Neural cell (in vitro differentiated cells): ENCODE results near the gene ATP11C.

Experiments
- CTCF ChIP-seq: fragments of 450-650 bp; IDR thresholded peaks from 2 replicates; pipeline ENCODE4 v1.5.1; 2014; ENCODE audit warnings: antibody characterized with exemption, mild to moderate bottlenecking, moderate library complexity; ENCODE audit not compliant: poor library complexity, severe bottlenecking
- EP300 ChIP-seq: fragments of 450-650 bp; conservative IDR thresholded peaks from 2 replicates; pipeline ENCODE4 v1.6.1; 2014; ENCODE audit warnings: antibody characterized with exemption, mild to moderate bottlenecking, moderate library complexity; ENCODE audit not compliant: poor library complexity, severe bottlenecking
- POLR2AphosphoS5 ChIP-seq: IDR thresholded peaks from 2 replicates; pipeline ENCODE4 v1.6.1; 2012

- TF ChIP-seq CTCF (no peak), POLR2AphosphoS5 (no peak), EP300 (no peak)
Observed at GRCh38 chrX:139974471-139974870, 41.6 kb upstream of the ATP11C start.
